Raji (cell line): ENCODE data around the gene NPEPL1.

ENCODE experiments used
- POLR2A ChIP-seq: IDR thresholded peaks from 2 replicates; pipeline ENCODE4 v1.6.1; 2011; ENCODE audit warnings: low read depth, low read length, control low read depth; ENCODE audit not compliant: insufficient read depth

NPEPL1 gene

DNA sequence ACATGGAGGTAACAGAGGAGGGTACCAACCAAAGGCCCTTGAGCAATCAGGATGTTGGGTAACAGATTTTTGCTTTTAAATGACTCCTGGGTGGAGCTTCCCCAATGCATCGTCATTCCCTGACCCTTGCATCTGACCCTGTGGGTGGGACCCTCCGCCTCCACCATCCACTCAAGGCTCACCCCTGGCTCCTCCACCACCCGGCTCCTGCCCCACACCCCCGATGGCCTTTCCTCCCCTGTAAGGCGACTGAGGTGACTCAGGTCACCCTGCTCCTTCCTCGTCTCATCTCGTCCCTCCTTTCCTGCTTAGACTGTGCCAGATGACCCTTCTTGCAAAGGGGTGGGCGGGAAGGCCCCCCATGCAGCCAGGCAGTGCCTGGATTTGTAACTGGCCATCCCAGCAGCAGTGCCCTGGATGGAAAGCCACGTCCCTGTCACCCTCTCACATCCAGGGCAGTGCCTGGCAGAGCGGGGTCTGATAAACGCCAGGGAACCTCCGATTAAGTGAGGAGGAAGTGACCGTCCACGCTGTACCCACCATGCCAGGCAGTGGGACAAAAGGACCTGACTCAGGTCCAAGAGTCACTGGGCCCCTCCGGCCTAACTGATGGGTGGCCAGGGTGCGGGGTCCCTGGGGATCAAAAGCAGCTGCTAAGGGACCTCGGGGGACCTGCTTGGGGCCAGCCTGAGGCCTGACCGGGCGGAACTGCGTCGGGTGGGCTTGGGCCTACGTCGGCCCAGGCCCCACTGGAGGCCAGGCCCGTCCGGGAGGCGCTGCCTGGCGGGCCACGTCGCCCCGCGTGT lies 624 bp upstream of the NPEPL1 start:
- no peak for TF ChIP-seq POLR2A

DNA sequence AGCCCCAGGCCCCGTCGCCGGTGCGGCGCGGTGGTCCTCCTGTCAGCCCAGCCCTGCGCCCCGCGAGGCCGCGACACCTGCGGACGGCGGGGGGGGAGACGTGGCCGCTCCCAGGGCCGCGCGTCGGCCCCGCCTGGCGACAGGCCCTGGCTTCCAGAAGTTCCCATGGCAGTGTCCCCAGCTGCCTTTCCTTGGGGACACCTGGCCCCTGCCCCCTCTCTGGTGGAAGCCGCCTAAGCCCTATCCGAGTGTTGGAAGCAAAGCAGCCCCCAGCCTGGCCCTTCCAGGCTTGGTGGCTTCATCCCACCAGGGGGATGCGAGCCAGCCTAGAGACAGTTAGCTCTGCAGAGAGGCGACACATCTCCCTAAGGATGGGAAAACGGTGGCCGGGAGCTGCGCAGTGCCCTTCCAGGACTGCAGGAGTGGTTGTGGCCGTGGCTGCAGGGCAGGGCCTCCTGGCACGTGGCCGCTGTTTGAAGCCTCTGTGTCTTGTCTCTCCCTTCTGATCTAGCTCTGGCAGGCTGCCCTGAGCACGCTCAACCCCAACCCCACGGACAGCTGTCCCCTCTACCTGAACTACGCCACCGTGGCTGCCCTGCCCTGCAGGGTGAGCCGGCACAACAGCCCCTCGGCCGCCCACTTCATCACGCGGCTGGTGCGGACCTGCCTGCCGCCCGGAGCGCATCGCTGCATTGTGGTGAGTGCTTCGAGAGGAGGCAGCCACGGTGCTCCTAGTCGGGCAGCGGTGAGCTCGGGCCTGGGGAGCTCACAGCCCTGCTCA lies 816 bp downstream of the NPEPL1 start:
- TF ChIP-seq POLR2A = no peak

- TF ChIP-seq POLR2A = no peak
Observed at GRCh38 chr20:58694241-58695083, 1.9 kb downstream of the NPEPL1 start.

- no peak for TF ChIP-seq POLR2A
Observed at GRCh38 chr20:58695084-58695722, 2.6 kb downstream of the NPEPL1 start.

DNA sequence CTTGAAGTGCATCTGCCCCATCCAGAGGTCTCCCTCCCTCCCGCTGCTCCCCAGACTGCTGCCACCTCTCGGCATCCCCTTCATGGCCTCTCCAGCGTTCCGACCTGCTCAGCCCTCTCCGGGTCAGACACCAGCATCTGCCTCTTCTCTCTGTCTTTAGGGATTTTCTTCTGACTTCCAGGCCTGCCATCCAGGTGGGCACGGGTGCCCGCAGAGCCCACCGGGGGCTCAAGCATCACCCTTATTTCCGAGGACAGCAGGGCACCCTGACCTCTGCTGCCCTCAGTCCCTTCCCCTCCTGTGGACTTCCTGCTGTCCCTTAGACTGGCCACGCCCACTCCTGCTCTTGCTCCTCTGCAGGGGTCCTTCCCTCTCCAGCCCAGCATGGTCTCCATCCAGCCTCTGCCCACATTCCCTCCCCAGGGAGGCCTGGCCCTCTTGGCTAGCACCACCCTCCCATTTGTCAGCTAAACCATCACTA lies 3.3 kb downstream of the NPEPL1 start:
- no peak for TF ChIP-seq POLR2A

- no peak for TF ChIP-seq POLR2A
Observed at GRCh38 chr20:58696411-58696961, 3.9 kb downstream of the NPEPL1 start.

DNA sequence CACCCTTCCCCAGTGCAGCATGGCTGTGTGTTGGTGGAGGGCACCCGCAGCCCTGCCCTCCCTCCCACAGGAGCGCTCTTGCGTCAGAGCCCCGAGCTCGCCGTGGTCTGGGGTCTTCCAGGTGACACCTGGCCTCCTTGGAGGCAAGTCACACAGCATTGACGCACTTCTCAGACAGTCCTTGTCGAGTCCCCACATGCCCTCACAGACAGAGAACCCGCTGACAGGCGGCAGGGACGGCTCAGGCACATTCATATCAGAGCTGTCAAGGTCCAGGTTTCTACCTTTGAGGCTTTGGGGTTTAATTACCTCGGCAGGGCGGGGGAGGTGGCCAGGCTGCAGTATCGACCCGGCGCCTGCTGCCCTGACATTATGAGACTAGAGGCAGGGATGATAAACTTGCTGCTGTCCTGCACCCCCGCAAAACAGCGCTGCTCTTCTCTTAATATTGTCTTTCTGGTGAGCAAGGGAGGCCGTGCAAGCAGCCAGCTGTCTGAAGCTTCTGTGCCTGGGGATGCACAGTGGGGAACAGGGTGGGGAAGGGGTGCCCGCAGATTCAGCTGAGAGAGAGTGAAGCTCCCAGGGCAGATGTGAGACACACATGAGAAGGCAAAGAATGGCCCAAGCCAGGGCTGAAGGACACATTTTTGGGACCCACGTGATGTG lies 4.7 kb downstream of the NPEPL1 start:
- TF ChIP-seq POLR2A = no peak

DNA sequence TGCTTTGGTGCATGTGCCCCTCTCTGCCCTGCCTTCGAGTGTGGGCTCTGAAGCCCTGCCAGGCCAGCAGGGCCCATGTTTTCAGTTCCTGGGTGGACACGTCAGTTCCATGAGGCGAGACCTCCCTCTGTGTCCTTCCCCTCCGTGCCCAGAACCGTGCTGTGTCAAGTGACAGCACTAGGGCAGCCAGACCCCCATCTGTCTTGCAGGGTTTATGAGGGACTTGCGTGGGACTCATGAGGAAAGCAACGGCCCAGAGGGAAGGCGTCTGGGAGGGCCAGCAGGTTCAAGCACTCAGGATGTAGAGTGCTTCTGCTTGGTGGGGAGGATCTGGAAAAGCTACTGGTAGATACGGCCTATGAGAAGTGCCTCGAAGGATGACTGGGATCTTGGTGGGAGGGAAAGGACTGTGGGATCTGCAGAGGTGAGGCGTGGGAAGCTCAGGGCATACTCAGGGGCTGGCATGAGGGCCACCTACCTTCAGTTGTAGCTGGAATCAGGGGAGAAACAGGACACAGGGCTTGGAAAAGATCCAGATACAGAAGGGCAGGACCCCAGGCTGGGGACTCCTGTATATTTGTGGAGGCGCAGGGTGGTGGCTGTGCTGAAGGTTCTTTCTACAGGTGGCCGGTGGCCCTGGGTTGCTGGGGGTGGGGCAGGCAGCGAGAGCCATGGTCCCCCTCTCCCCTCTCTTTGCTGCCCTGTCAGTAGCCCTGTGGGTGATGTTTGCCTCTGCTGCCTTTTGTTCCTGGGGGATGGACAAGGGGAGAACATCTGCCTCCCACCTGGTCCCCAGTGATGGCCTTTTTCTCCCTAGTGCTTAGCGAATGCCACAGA lies 5.5 kb downstream of the NPEPL1 start:
- no peak for TF ChIP-seq POLR2A

DNA sequence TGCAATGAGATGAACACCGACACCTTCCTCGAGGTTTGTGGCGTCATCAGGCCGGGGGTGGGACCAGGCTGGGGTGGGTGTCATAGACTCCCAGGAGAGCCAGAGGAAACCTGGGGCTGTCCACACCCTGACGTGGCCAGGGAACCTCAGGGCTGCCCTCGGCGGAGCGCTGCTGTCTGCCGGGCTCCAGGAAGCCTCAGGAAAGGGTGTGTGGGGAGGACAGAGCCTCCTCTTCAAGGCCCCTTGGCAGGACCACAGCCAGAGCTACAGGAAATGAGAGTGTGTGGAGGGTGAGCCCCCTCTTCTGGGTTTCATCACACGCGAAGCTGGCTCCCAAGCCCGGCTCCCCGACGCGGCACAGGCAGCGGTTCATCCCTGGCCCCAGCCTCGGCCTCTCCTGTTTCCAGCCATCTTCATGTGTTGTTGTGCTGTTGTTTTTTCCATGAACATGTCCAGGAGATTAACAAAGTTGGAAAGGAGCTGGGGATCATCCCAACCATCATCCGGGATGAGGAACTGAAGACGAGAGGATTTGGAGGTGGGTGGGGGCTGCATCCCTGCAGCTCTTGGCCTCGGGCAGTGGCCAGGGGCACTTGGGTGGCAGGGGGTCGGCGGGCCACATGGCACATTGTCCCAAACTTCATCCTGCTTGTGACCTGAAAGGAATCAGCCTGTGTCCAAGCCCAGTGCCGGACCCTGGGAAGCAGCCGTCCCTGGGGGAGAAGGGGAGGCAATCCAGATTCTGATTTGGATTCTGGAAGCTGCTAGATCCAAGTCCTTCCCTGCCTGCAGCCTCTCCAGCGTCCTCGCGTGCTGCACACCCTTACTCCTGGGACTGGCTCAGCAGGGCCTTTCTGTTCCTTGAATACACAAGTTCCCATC lies 6.4 kb downstream of the NPEPL1 start:
- TF ChIP-seq POLR2A = no peak

DNA sequence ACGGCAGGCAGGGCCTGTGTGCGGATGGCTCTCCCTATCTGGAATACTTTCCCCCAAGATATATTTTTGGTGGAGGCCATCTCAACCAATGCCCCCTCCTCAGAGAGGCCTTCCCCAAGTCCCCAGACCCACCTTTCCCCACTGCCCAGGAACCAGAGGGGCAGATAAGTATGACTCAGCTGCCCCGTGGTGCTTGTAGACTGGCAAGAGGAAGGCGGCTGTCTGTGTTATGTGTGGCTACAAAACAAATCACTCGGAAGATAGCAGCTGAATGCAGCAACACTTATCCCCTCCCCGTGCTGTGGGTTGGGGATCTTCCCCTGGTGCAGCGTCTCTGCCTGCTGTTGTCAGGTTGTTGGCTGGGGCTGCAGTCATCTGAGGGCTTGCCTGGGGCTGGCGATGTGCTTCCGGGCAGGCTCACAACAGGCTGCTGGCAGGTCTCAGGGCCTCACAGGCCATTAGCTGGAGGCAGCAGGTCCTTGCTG lies 7.1 kb downstream of the NPEPL1 start:
- TF ChIP-seq POLR2A = no peak

- no peak for TF ChIP-seq POLR2A
Observed at GRCh38 chr20:58700121-58700821, 7.7 kb downstream of the NPEPL1 start.

- no peak for TF ChIP-seq POLR2A
Observed at GRCh38 chr20:58700823-58701222, 8.2 kb downstream of the NPEPL1 start.
